ENCODE results near the gene AKR1B15.
"Not testable (repeated sequence)": the region's sequence is repeated elsewhere in the genome, so short reads cannot be mapped to it uniquely, and the experiment has no call there.

Gene AKR1B15

GRCh38 chr7:134520130-134520529 lies 28.8 kb upstream of the AKR1B15 start:
- intact Hi-C loops (cut with micrococcal nuclease), result no loop called here
- Mint-ChIP-seq H3K27me3 (peaks cover 6% of the 10 kb centered on the region), H3K27ac (no peak overlapping the region), H3K4me1 (ENCODE audit: low read depth) (peaks cover 9% of the 10 kb centered on the region), H3K4me3 (no peak overlapping the region), H3K9me3 (no peaks in the 10 kb centered on the region), H3K36me3 (ENCODE audit: low read depth) (no peaks in the 10 kb centered on the region)

- H3K9me3 Mint-ChIP-seq, result no peaks in the 10 kb centered on the region
- no peak overlapping the region for H3K4me3 Mint-ChIP-seq
- peaks cover 15% of the 10 kb centered on the region for H3K4me1 Mint-ChIP-seq (ENCODE audit: low read depth)
- no peak overlapping the region for H3K27ac Mint-ChIP-seq
- intact Hi-C loops (cut with micrococcal nuclease), result no loop called here
- H3K27me3 Mint-ChIP-seq, result no peaks in the 10 kb centered on the region
- no peaks in the 10 kb centered on the region for H3K36me3 Mint-ChIP-seq (ENCODE audit: low read depth)
Observed at GRCh38 chr7:134522601-134523000, 26.3 kb upstream of the AKR1B15 start.

- H3K4me3 Mint-ChIP-seq; H3K27me3 Mint-ChIP-seq; H3K36me3 Mint-ChIP-seq (ENCODE audit: low read depth); H3K9me3 Mint-ChIP-seq; intact Hi-C loops (cut with micrococcal nuclease); H3K27ac Mint-ChIP-seq: not testable (repeated sequence)
- H3K4me1 Mint-ChIP-seq (ENCODE audit: low read depth), result peaks cover 15% of the 10 kb centered on the region
Observed at GRCh38 chr7:134525449-134525848, 23.5 kb upstream of the AKR1B15 start.

- intact Hi-C loops (cut with micrococcal nuclease); H3K36me3 Mint-ChIP-seq (ENCODE audit: low read depth); H3K9me3 Mint-ChIP-seq; H3K27ac Mint-ChIP-seq; H3K27me3 Mint-ChIP-seq; H3K4me3 Mint-ChIP-seq: not testable (repeated sequence)
- H3K4me1 Mint-ChIP-seq (ENCODE audit: low read depth), result peaks cover 15% of the 10 kb centered on the region
Observed at GRCh38 chr7:134526552-134527248, 22.2 kb upstream of the AKR1B15 start.

- intact Hi-C loops (cut with micrococcal nuclease), result no loop called here
- Mint-ChIP-seq H3K4me1 (ENCODE audit: low read depth) (peaks cover 6% of the 10 kb centered on the region), H3K27ac (no peak overlapping the region), H3K9me3 (no peaks in the 10 kb centered on the region), H3K27me3 (peaks cover 6% of the 10 kb centered on the region), H3K4me3 (no peak overlapping the region), H3K36me3 (ENCODE audit: low read depth) (no peaks in the 10 kb centered on the region)
Observed at GRCh38 chr7:134527979-134528371, 20.9 kb upstream of the AKR1B15 start.

GRCh38 chr7:134528749-134529148 lies 20.2 kb upstream of the AKR1B15 start:
- Mint-ChIP-seq H3K9me3 (no peaks in the 10 kb centered on the region), H3K4me3 (no peak overlapping the region), H3K4me1 (ENCODE audit: low read depth) (peaks cover 6% of the 10 kb centered on the region), H3K27me3 (peaks cover 6% of the 10 kb centered on the region), H3K36me3 (ENCODE audit: low read depth) (no peaks in the 10 kb centered on the region), H3K27ac (no peak overlapping the region)
- intact Hi-C loops (cut with micrococcal nuclease), result no loop called here

GRCh38 chr7:134530460-134530859 lies 18.4 kb upstream of the AKR1B15 start:
- H3K9me3 Mint-ChIP-seq, result no peaks in the 10 kb centered on the region
- no peak overlapping the region for H3K4me3 Mint-ChIP-seq
- H3K27me3 Mint-ChIP-seq, result peaks cover 6% of the 10 kb centered on the region

GRCh38 chr7:134532180-134532953 lies 16.5 kb upstream of the AKR1B15 start:
- H3K27me3 Mint-ChIP-seq, result peaks cover 6% of the 10 kb centered on the region
- intact Hi-C loops (cut with micrococcal nuclease), result no loop called here

More at GRCh38 chr7:134530460-134530859, 18.4 kb upstream of the AKR1B15 start:
- Mint-ChIP-seq H3K27ac (no peak overlapping the region), H3K36me3 (ENCODE audit: low read depth) (no peaks in the 10 kb centered on the region), H3K4me1 (ENCODE audit: low read depth) (peaks cover 6% of the 10 kb centered on the region)
- intact Hi-C loops (cut with micrococcal nuclease), result no loop called here

GRCh38 chr7:134532954-134533218 lies 16.0 kb upstream of the AKR1B15 start:
- Mint-ChIP-seq H3K36me3 (ENCODE audit: low read depth) (no peaks in the 10 kb centered on the region), H3K27me3 (peaks cover 6% of the 10 kb centered on the region), H3K4me3 (no peak overlapping the region), H3K27ac (no peak overlapping the region), H3K9me3 (no peaks in the 10 kb centered on the region), H3K4me1 (ENCODE audit: low read depth) (no peaks in the 10 kb centered on the region)
- intact Hi-C loops (cut with micrococcal nuclease), result no loop called here

More at GRCh38 chr7:134532180-134532953, 16.5 kb upstream of the AKR1B15 start:
- no peak overlapping the region for H3K27ac Mint-ChIP-seq
- no peak overlapping the region for H3K4me3 Mint-ChIP-seq
- H3K36me3 Mint-ChIP-seq (ENCODE audit: low read depth), result no peaks in the 10 kb centered on the region
- no peaks in the 10 kb centered on the region for H3K9me3 Mint-ChIP-seq
- H3K4me1 Mint-ChIP-seq (ENCODE audit: low read depth), result no peaks in the 10 kb centered on the region

- Mint-ChIP-seq H3K27ac (no peak overlapping the region), H3K27me3 (peaks cover 4% of the 10 kb centered on the region), H3K9me3 (no peaks in the 10 kb centered on the region), H3K4me3 (no peak overlapping the region), H3K4me1 (ENCODE audit: low read depth) (no peaks in the 10 kb centered on the region), H3K36me3 (ENCODE audit: low read depth) (no peaks in the 10 kb centered on the region)
- intact Hi-C loops (cut with micrococcal nuclease), result no loop called here
Observed at GRCh38 chr7:134533288-134533771, 15.6 kb upstream of the AKR1B15 start.

- H3K36me3 Mint-ChIP-seq (ENCODE audit: low read depth), result no peaks in the 10 kb centered on the region
- no peak overlapping the region for H3K27ac Mint-ChIP-seq
- intact Hi-C loops (cut with micrococcal nuclease), result no loop called here
- H3K9me3 Mint-ChIP-seq, result no peaks in the 10 kb centered on the region
- H3K4me3 Mint-ChIP-seq, result no peak overlapping the region
- H3K27me3 Mint-ChIP-seq, result peaks cover under 1% of the 10 kb centered on the region
- H3K4me1 Mint-ChIP-seq (ENCODE audit: low read depth), result no peaks in the 10 kb centered on the region
Observed at GRCh38 chr7:134534633-134535032, 14.3 kb upstream of the AKR1B15 start.

- no peaks in the 10 kb centered on the region for H3K36me3 Mint-ChIP-seq (ENCODE audit: low read depth)
- no peak overlapping the region for H3K4me3 Mint-ChIP-seq
- no peaks in the 10 kb centered on the region for H3K27me3 Mint-ChIP-seq
- no peak overlapping the region for H3K27ac Mint-ChIP-seq
- no peaks in the 10 kb centered on the region for H3K9me3 Mint-ChIP-seq
- intact Hi-C loops (cut with micrococcal nuclease), result no loop called here
- no peaks in the 10 kb centered on the region for H3K4me1 Mint-ChIP-seq (ENCODE audit: low read depth)
Observed at GRCh38 chr7:134535272-134535918, 13.5 kb upstream of the AKR1B15 start.

GRCh38 chr7:134535919-134536299 lies 13.0 kb upstream of the AKR1B15 start:
- intact Hi-C loops (cut with micrococcal nuclease), result no loop called here
- no peaks in the 10 kb centered on the region for H3K4me1 Mint-ChIP-seq (ENCODE audit: low read depth)

GRCh38 chr7:134536558-134536957 lies 12.4 kb upstream of the AKR1B15 start:
- H3K27ac Mint-ChIP-seq; H3K36me3 Mint-ChIP-seq (ENCODE audit: low read depth); H3K9me3 Mint-ChIP-seq; H3K4me3 Mint-ChIP-seq; H3K27me3 Mint-ChIP-seq; intact Hi-C loops (cut with micrococcal nuclease); H3K4me1 Mint-ChIP-seq (ENCODE audit: low read depth): not testable (repeated sequence)

More at GRCh38 chr7:134535919-134536299, 13.0 kb upstream of the AKR1B15 start:
- no peaks in the 10 kb centered on the region for H3K36me3 Mint-ChIP-seq (ENCODE audit: low read depth)
- H3K4me3 Mint-ChIP-seq, result no peak overlapping the region
- H3K27ac Mint-ChIP-seq, result no peak overlapping the region
- peaks cover 3% of the 10 kb centered on the region for H3K27me3 Mint-ChIP-seq
- no peaks in the 10 kb centered on the region for H3K9me3 Mint-ChIP-seq
